Fibroblast of skin of left biceps (primary cell): ENCODE results near the gene UPB1.

Source experiments
- DNase-seq, 2 experiments: peaks; one replicate each; pipeline ENCODE4 v3.0.0-alpha.2; 2013; ENCODE audit warnings: low read depth in 2 of 2

The UPB1 gene

DNA sequence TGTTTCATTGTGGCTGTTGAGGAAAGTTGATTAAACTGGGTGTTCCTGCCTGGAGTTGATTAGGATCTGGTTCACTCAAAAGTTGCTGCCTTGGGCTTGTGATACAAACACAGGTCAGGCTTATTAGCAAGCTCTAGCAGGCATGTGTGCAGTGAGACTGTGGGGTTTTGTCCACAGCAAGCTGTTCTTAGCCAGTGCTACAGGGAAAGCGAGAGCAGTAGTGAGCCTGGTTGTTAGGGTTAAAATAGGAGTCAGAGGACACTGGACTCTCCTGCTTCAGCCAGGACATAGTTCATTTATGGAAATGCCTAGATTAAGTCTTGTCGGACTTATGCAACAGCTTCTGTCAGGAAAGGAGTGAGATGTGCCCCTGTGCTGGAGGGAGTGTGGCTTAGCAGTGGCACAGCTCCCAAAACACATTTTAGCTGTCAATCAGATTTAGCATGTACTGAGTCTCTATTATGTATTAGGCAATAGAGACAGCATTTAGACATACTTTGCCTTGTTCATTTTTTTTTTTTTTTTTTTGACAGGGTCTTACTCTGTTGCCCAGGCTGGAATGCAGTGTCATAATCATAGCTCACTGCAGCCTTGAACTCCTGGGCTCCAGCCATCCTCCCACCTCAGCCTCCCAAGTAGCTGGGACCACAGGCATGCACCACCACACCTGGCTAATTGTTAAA is 69.4 kb downstream of the UPB1 start:
- no peak for DNase-seq

DNA sequence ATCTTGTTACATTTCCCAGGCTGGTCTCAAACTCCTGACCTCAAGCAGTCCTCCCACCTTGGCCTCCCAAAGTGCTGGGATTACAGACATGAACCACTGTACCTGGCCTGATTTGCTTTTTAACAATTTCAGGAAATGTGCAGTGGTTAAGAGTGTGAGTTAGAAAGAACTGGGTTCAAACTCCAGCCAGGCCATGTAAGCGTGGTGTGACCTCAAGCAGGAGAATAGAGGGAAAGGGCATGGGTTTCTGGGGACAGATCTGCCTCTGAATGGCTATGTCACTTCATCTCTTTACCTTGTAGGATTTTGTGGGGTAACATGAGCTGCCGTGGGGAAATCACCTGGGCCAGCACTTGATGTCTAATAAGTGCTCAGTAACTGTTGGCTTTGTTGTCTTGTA is 69.9 kb downstream of the UPB1 start:
- no peak for DNase-seq

DNA sequence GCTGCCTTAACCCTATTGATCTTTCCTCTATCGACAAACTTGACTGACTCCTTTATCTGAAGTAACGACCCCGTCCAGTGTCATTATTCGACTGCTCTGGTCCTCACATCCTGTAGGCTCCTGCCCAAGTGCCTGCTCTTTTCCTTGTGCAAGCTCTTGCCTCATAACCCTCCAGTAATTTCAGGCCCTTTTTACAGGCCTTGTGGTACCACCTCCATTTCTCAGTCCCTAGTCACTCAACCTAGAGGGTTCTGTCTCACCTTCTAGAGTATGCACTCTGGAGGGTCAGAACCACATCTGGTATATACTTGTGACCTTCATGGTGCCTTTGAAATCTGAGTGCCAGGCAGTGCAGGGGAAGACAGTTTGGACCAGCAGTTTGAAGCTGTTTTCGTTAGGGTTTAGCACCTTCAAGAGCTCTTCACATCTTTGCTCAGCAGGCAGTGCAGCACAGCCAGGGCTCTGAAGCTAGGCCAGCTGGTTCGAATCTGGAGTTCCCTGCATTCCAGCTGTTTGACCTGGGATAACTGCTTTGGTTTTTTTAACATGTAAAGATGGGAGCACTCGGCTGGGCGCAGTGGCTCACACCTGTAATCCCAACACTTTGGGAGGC is 71.9 kb downstream of the UPB1 start:
- no peak for DNase-seq

DNA sequence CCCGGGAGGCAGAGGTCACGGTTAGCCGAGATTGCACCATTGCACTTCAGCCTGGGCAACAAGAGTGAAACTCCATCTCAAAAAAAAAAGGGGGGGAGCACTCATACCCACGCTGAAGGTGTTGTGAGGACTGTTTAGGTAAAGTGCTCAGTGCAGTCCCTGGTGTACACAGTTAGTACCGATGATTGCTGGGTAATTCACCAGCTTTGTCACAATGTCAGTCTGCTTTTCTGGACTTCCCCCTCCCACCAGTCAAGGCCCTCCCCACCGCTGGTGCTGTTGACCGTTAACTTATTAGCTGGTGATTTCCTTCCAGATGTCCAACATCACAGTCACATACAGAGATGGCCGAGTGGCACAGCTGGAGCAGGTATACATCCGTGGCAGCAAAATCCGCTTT is 72.5 kb downstream of the UPB1 start:
- DNase-seq: no peak

DNA sequence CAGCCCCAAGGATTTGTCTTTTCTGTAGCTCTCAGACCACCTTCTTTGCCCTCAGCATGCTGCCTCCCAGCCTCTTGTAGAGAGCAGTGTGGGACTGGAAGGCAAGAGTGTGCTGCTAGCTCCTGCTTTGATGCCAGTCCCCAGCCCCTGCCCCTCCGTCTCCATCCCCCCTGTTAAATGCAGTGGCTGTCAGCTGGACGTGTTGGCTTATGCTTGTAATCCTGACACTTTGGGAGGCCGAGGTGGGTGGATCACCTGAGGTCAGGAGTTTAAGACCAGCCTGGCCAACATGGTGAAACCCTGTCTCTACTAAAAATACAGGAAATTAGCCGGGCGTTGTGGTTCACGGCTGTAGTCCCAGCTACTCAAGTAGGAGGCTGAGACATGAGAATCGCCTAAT is 76.1 kb downstream of the UPB1 start:
- DNase-seq: no peak

DNA sequence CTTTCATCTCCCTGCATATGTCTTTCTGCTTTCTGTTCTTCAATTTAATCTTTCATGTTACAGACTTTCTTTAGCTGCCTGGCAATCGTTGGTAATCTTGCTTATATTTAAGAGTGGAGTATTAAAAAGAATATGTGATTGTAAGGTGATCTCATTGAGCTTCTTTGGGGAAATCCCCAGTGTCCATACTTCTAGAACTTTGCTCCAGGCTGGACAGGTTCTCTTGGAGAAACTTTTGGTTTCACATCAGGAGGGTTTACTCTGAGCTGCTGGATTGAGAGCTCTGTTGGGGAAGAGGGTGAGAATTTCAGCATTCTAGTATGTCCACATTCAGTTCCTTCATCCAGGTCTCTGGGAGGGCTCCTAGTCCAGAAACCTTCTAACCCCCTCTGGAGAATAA is 81.6 kb downstream of the UPB1 start:
- DNase-seq: no peak
